ENCODE data around the gene CD74. TPM values are rescaled to one million over a fixed set of nuclear protein-coding genes. Genes with fewer than 3 reads are reported as not detected.
"Not testable (repeated sequence)": the region's sequence is repeated elsewhere in the genome, so short reads cannot be mapped to it uniquely, and the experiment has no call there.

The CD74 gene
- total RNA-seq, 1 donor from 2014 or later, result 251 TPM

- no peaks in the 10 kb centered on the region for H3K27me3 ChIP-seq (ENCODE audit: low read depth)
- no peak for TF ChIP-seq CTCF (IDR thresholded peaks at IDR 0.05; ENCODE audit: borderline replicate concordance)
- H3K4me3 ChIP-seq, result no peak overlapping the region
- intact Hi-C loops (cut with micrococcal nuclease), result no loop called here
- DNase-seq, result no peak
- H3K9me3 ChIP-seq (replicated peaks), result no peaks in the 10 kb centered on the region
- H3K36me3 ChIP-seq, result no peaks in the 10 kb centered on the region
- H3K27ac ChIP-seq (replicated peaks), result peak overlapping the region; percentile 66
- H3K4me1 ChIP-seq, result peaks cover 16% of the 10 kb centered on the region
Measured at GRCh38 chr5:150431048-150431447, 18.3 kb upstream of the CD74 start.

- no peaks in the 10 kb centered on the region for H3K9me3 ChIP-seq (replicated peaks)
- intact Hi-C loops (cut with micrococcal nuclease), result no loop called here
- no peak for DNase-seq
- no peak overlapping the region for H3K27ac ChIP-seq (replicated peaks)
- no peaks in the 10 kb centered on the region for H3K36me3 ChIP-seq
- H3K4me1 ChIP-seq, result peaks cover 12% of the 10 kb centered on the region
- H3K4me3 ChIP-seq, result no peak overlapping the region
- H3K27me3 ChIP-seq (ENCODE audit: low read depth), result no peaks in the 10 kb centered on the region
- TF ChIP-seq CTCF (IDR thresholded peaks at IDR 0.05; ENCODE audit: borderline replicate concordance), result no peak
Measured at GRCh38 chr5:150429410-150429873, 16.7 kb upstream of the CD74 start.

DNA sequence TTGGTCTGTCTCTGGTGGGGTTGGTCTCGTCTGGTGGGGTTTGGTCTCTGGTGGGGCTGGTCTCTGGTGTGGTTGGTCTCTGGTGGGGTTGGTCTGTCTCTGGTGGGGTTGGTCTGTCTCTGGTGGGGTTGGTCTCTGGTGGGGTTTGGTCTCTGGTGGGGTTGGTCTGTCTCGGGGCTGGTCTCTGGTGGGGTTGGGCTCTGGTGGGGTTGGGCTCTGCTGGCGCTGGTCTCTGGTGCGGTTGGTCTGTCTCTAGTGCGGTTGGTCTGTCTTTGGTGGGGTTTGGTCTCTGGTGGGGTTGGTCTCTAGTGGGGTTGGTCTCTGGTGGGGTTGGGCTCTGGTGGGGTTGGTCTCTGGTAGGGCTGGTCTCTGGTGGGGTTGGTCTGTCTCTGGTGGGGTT lies 16.3 kb upstream of the CD74 start:
- Histone ChIP-seq H3K4me1 (peaks cover 12% of the 10 kb centered on the region), H3K27me3 (ENCODE audit: low read depth) (no peaks in the 10 kb centered on the region), H3K9me3 (replicated peaks) (no peaks in the 10 kb centered on the region), H3K27ac (replicated peaks) (no peak overlapping the region), H3K4me3 (no peak overlapping the region), H3K36me3 (no peaks in the 10 kb centered on the region)
- DNase-seq, result no peak
- TF ChIP-seq CTCF (IDR thresholded peaks at IDR 0.05; ENCODE audit: borderline replicate concordance), result no peak
- intact Hi-C loops (cut with micrococcal nuclease), result no loop called here

DNA sequence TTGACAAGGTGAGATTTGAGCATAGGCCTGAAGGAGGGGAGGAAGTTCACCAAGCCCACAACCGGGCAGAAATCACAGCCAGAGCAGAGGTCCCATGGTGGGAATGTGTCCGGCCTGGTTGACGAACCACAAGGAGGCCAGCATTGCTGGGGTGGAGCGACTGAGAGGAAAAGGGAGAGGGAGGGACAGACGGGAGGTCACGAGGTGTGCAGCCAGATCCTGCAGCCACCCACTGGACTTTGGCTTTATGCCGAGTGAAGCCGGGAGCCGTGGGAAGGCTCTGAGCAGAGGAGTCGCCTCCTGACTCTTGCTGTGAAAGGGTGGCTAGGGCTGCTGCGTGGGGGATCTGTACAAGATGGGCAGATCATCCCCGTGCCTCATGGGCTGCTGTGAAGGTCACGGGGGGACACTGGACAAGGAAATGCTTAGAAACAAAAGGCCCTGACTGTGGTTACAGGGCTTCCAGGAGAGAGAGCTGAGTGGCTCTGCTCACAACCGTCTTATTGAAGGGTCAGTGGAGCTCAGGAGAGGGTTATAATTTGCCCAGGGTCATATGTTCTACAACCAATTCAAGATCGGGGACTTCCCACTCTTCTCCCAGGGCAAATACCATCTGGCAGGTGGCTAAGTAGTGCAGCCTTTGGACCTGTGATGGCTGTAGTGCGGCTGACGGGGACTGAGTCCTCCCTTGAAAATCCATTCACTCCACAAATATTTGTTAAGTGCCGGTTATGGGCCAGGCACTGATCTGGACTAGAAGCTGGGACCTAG lies 15.6 kb upstream of the CD74 start:
- intact Hi-C loops (cut with micrococcal nuclease), result no loop called here
- Histone ChIP-seq H3K4me1 (peaks cover 12% of the 10 kb centered on the region), H3K9me3 (replicated peaks) (no peaks in the 10 kb centered on the region), H3K27me3 (ENCODE audit: low read depth) (no peaks in the 10 kb centered on the region), H3K4me3 (no peak overlapping the region), H3K27ac (replicated peaks) (peak overlapping the region; percentile 79), H3K36me3 (no peaks in the 10 kb centered on the region)
- TF ChIP-seq CTCF (IDR thresholded peaks at IDR 0.05; ENCODE audit: borderline replicate concordance), result no peak
- DNase-seq, result peak; percentile 71

DNA sequence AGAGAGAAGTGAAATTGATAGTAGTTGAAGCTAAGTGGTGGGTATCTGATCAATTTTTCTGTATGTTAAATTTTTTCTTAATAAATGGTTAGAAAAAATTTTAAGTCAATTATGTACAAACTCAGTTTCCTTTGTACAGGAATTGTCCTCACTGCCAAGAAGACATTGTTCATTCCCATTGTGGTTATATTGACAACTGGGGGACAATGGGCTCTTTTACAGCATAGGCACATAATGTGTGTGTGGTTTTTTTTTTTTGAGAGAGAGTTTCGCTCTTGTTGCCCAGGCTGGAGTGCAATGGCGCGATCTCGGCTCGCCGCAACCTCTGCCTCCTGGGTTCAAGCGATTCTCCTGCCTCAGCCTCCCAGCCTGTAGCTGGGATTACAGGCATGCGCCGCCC lies 13.5 kb upstream of the CD74 start:
- H3K4me1 ChIP-seq, result peaks cover 12% of the 10 kb centered on the region
- H3K27me3 ChIP-seq (ENCODE audit: low read depth); H3K27ac ChIP-seq (replicated peaks); DNase-seq; H3K9me3 ChIP-seq (replicated peaks); H3K4me3 ChIP-seq; intact Hi-C loops (cut with micrococcal nuclease); H3K36me3 ChIP-seq: not testable (repeated sequence)

DNA sequence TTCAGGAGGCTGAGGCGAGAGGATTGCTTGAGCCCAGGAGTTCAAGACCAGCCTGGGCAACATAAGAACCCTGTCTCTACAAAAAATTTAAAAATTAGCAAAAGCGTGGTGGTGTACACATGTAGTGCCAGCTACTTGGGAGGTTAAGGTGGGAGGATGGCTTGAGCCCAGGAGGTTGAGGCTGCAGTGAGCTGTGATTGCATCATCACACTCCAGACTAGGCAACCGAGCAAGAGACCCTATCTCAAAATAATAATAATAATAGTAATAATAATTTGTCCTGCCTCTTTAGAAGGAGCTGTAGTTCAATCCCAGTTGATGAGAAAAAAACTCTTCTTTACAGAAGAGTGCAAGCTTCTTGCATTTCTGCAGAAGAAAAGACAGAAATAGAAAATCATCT lies 10.0 kb upstream of the CD74 start:
- Histone ChIP-seq H3K4me1 (peaks cover 3% of the 10 kb centered on the region), H3K27ac (replicated peaks) (no peak overlapping the region), H3K36me3 (no peaks in the 10 kb centered on the region), H3K4me3 (no peak overlapping the region), H3K9me3 (replicated peaks) (no peaks in the 10 kb centered on the region), H3K27me3 (ENCODE audit: low read depth) (no peaks in the 10 kb centered on the region)
- no peak for DNase-seq
- intact Hi-C loops (cut with micrococcal nuclease), result no loop called here
- TF ChIP-seq CTCF (IDR thresholded peaks at IDR 0.05; ENCODE audit: borderline replicate concordance), result no peak
